Measurements from ENCODE around the gene LMAN1. TPM values are rescaled to one million over a fixed set of nuclear protein-coding genes. Genes with fewer than 3 reads are reported as not detected.

The LMAN1 gene
- total and polyA plus RNA-seq, 2 of the 13 experiments (the other 11 are each of a cell fraction or from before 2014, with no cell fraction given): 127 to 131 TPM

DNA sequence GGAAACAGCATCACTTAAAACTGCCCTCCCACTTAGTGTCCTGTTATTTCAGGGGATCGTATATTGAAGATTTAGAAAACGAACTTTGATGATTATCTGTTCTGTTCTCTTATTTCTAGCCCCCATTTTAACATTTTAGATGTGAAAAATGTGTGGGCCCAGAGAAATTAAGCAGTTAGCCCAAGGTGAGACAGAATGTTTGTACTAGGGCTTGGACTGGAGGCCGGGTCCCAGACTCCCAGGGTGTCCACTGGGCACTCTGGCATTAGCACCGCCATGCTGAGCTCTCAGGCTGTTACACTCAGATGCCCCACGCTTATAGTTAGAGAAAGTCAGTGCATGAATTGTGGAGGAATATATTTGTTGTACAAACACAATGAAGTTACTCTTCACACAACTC, 80.3 kb downstream of the LMAN1 start (continued):
- TF ChIP-seq, protein P1, sequence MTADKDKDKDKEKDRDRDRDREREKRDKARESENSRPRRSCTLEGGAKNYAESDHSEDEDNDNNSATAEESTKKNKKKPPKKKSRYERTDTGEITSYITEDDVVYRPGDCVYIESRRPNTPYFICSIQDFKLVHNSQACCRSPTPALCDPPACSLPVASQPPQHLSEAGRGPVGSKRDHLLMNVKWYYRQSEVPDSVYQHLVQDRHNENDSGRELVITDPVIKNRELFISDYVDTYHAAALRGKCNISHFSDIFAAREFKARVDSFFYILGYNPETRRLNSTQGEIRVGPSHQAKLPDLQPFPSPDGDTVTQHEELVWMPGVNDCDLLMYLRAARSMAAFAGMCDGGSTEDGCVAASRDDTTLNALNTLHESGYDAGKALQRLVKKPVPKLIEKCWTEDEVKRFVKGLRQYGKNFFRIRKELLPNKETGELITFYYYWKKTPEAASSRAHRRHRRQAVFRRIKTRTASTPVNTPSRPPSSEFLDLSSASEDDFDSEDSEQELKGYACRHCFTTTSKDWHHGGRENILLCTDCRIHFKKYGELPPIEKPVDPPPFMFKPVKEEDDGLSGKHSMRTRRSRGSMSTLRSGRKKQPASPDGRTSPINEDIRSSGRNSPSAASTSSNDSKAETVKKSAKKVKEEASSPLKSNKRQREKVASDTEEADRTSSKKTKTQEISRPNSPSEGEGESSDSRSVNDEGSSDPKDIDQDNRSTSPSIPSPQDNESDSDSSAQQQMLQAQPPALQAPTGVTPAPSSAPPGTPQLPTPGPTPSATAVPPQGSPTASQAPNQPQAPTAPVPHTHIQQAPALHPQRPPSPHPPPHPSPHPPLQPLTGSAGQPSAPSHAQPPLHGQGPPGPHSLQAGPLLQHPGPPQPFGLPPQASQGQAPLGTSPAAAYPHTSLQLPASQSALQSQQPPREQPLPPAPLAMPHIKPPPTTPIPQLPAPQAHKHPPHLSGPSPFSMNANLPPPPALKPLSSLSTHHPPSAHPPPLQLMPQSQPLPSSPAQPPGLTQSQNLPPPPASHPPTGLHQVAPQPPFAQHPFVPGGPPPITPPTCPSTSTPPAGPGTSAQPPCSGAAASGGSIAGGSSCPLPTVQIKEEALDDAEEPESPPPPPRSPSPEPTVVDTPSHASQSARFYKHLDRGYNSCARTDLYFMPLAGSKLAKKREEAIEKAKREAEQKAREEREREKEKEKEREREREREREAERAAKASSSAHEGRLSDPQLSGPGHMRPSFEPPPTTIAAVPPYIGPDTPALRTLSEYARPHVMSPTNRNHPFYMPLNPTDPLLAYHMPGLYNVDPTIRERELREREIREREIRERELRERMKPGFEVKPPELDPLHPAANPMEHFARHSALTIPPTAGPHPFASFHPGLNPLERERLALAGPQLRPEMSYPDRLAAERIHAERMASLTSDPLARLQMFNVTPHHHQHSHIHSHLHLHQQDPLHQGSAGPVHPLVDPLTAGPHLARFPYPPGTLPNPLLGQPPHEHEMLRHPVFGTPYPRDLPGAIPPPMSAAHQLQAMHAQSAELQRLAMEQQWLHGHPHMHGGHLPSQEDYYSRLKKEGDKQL (CRISPR knock-in tag; IDR thresholded peaks at IDR 0.05; ENCODE audit: low read depth): no peak
- TF ChIP-seq, protein P2, sequence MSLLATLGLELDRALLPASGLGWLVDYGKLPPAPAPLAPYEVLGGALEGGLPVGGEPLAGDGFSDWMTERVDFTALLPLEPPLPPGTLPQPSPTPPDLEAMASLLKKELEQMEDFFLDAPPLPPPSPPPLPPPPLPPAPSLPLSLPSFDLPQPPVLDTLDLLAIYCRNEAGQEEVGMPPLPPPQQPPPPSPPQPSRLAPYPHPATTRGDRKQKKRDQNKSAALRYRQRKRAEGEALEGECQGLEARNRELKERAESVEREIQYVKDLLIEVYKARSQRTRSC (CRISPR knock-in tag; IDR thresholded peaks at IDR 0.05; ENCODE audit: low read depth): no peak
- TF ChIP-seq ZNF816 (CRISPR knock-in tag; IDR thresholded peaks at IDR 0.05; ENCODE audit: borderline replicate concordance): no peak

Other genes with a start within 250 kb of the LMAN1 start
- gene SEC11C, start 219.4 kb downstream of the LMAN1 start, total RNA-seq (2016; rRNA removed; fragmentation: Illumina TruSeq; extraction: Trizol): 211 and 297 TPM in 2 replicates
- 59.2 and 71.9 TPM in 2 replicates for gene SEC11C, start 219.4 kb downstream of the LMAN1 start, polyA plus RNA-seq (2011; rRNA removed)
- not detected in 2 replicates for gene GRP, start 139.1 kb downstream of the LMAN1 start, total RNA-seq (2016; rRNA removed; fragmentation: Illumina TruSeq; extraction: Trizol)
- gene GRP, start 139.1 kb downstream of the LMAN1 start, polyA plus RNA-seq (2011; rRNA removed): not detected in 2 replicates
- not detected in 2 replicates for gene RAX, start 85.8 kb downstream of the LMAN1 start, total RNA-seq (2016; rRNA removed; fragmentation: Illumina TruSeq; extraction: Trizol)
- not detected in 2 replicates for gene RAX, start 85.8 kb downstream of the LMAN1 start, polyA plus RNA-seq (2011; rRNA removed)
- not detected in 2 replicates for gene CPLX4, start 40.6 kb downstream of the LMAN1 start, total RNA-seq (2016; rRNA removed; fragmentation: Illumina TruSeq; extraction: Trizol)
- gene CPLX4, start 40.6 kb downstream of the LMAN1 start, polyA plus RNA-seq (2011; rRNA removed): not detected in 2 replicates